ENCODE data around the gene ALG12. TPM values are rescaled to one million over a fixed set of nuclear protein-coding genes. Genes with fewer than 3 reads are reported as not detected.
A peak's percentile ranks its signal among the peaks of the same experiment; 100 is the strongest.

ALG12 gene
- total and polyA plus RNA-seq, 2 donors from 2014 or later: 27.2 to 28.4 TPM

- Histone ChIP-seq H3K27me3 (ENCODE audit: control insufficient read depth, insufficient read depth, low read length) (no peaks in the 10 kb centered on the region), H3K9me3 (ENCODE audit: control insufficient read depth in 2 of 3, insufficient read depth in 1 of 3, low read length in 3 of 3) (peaks cover 0 to 13% (median 0%) of the 10 kb centered on the region in 3 donors), H3K27ac (ENCODE audit: low read depth in 2 of 2, low read length in 2 of 2) (no peak overlapping the region), H3K4me1 (ENCODE audit: control insufficient read depth in 2 of 3, insufficient read depth in 2 of 3, low read depth in 1 of 3, low read length in 3 of 3) (peaks cover 0 to 6% (median 0%) of the 10 kb centered on the region in 3 donors), H3K9ac (ENCODE audit: low read length in 3 of 3) (no peak overlapping the region), H3K4me3 (ENCODE audit: low read length in 3 of 3) (no peak overlapping the region), H3K36me3 (ENCODE audit: control insufficient read depth in 2 of 3, insufficient read depth in 3 of 3, low read length in 3 of 3) (no peaks in the 10 kb centered on the region)
- intact Hi-C loops (cut with DNase I): no loop called here
- TF ChIP-seq, protein P1, sequence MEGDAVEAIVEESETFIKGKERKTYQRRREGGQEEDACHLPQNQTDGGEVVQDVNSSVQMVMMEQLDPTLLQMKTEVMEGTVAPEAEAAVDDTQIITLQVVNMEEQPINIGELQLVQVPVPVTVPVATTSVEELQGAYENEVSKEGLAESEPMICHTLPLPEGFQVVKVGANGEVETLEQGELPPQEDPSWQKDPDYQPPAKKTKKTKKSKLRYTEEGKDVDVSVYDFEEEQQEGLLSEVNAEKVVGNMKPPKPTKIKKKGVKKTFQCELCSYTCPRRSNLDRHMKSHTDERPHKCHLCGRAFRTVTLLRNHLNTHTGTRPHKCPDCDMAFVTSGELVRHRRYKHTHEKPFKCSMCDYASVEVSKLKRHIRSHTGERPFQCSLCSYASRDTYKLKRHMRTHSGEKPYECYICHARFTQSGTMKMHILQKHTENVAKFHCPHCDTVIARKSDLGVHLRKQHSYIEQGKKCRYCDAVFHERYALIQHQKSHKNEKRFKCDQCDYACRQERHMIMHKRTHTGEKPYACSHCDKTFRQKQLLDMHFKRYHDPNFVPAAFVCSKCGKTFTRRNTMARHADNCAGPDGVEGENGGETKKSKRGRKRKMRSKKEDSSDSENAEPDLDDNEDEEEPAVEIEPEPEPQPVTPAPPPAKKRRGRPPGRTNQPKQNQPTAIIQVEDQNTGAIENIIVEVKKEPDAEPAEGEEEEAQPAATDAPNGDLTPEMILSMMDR (IDR thresholded peaks at IDR 0.05; ENCODE audit: borderline replicate concordance, extremely low read depth, insufficient read depth): no peak
- DNase-seq (no peak), FAIRE-seq (no peak)
These were observed 56.4 kb downstream of the ALG12 start for GRCh38 chr22:49861642-49862495.

DNA sequence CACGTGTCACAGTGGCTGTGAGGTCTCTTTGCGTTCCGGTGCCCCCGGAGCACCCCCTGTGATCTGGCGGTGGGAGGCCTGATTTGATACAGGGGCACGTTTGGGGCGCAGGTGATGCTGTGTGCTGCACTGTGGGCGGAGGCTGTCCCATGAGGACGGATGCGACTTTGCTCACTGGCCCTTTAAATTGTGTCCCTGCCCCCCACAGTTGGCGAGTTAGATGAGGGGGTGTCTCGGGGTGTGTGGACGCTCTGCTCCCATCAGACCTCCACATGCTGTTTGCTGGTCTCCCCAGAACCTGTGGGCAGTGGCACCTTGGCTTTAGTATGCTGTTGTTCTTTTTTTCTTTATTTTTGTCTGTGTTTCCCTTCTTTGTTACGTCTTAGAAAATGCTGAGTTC lies 59.4 kb downstream of the ALG12 start:
- DNase-seq (no peak), FAIRE-seq (no peak)
- intact Hi-C loops (cut with DNase I): no loop called here
- H3K9me3 ChIP-seq (ENCODE audit: control insufficient read depth in 2 of 3, insufficient read depth in 1 of 3, low read length in 3 of 3): no peaks in the 10 kb centered on the region
- no peak overlapping the region for H3K9ac ChIP-seq (ENCODE audit: low read length in 3 of 3)
- TF ChIP-seq, protein P1 (IDR thresholded peaks at IDR 0.05; ENCODE audit: borderline replicate concordance, extremely low read depth, insufficient read depth): no peak
- no peak overlapping the region for H3K27ac ChIP-seq (ENCODE audit: low read depth in 2 of 2, low read length in 2 of 2)
- H3K27me3 ChIP-seq (ENCODE audit: control insufficient read depth, insufficient read depth, low read length): no peaks in the 10 kb centered on the region
- H3K4me1 ChIP-seq (ENCODE audit: control insufficient read depth in 2 of 3, insufficient read depth in 2 of 3, low read depth in 1 of 3, low read length in 3 of 3): peaks cover 4 to 17% (median 4%) of the 10 kb centered on the region in 3 donors
- H3K4me3 ChIP-seq (ENCODE audit: low read length in 3 of 3): no peak overlapping the region
- H3K36me3 ChIP-seq (ENCODE audit: control insufficient read depth in 2 of 3, insufficient read depth in 3 of 3, low read length in 3 of 3): no peaks in the 10 kb centered on the region

- no peaks in the 10 kb centered on the region for H3K27me3 ChIP-seq (ENCODE audit: control insufficient read depth, insufficient read depth, low read length)
- DNase-seq (no peak), FAIRE-seq (no peak)
- TF ChIP-seq, protein P1 (IDR thresholded peaks at IDR 0.05; ENCODE audit: borderline replicate concordance, extremely low read depth, insufficient read depth): no peak
- H3K9me3 ChIP-seq (ENCODE audit: control insufficient read depth in 2 of 3, insufficient read depth in 1 of 3, low read length in 3 of 3): no peaks in the 10 kb centered on the region
- H3K4me1 ChIP-seq (ENCODE audit: control insufficient read depth in 2 of 3, insufficient read depth in 2 of 3, low read depth in 1 of 3, low read length in 3 of 3): peaks cover 4 to 17% (median 4%) of the 10 kb centered on the region in 3 donors
- peak overlapping the region in 1 of 3 donors; percentile 34 for H3K9ac ChIP-seq (ENCODE audit: low read length in 3 of 3)
- H3K4me3 ChIP-seq (ENCODE audit: low read length in 3 of 3): no peak overlapping the region
- no peak overlapping the region for H3K27ac ChIP-seq (ENCODE audit: low read depth in 2 of 2, low read length in 2 of 2)
- intact Hi-C loops (cut with DNase I): no loop called here
- no peaks in the 10 kb centered on the region for H3K36me3 ChIP-seq (ENCODE audit: control insufficient read depth in 2 of 3, insufficient read depth in 3 of 3, low read length in 3 of 3)
These were observed 61.2 kb downstream of the ALG12 start for GRCh38 chr22:49856766-49857618.
